GM12874 (cell line): Measurements from ENCODE around the gene B3GNT5.

ENCODE experiments used
- TF ChIP-seq, protein P1 (sequence below): IDR thresholded peaks from 2 replicates; pipeline ENCODE4 v1.5.1; 2011; ENCODE audit warnings: low read depth, mild to moderate bottlenecking, control low read depth, low read length, moderate library complexity; ENCODE audit not compliant: insufficient read depth

The B3GNT5 gene

DNA sequence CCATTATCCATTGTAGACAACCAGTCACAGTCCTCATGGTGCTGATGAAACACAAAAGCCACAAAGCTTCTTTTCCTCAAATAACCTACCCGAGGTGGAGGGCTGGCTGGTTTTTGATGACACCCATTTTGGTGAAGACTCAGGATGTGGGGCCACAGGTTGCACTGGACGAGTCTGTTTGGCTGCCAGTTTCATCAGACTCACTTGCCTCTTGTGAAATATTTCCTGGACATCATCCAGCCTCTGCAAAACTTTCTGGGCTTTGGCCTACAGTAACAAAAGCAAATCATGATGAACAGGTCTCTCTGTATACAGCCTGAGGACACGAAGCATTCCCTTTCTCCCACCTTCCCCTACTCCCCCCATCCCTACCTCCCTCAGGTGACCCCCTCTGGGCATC is 42.2 kb downstream of the B3GNT5 start:
- TF ChIP-seq, protein P1, sequence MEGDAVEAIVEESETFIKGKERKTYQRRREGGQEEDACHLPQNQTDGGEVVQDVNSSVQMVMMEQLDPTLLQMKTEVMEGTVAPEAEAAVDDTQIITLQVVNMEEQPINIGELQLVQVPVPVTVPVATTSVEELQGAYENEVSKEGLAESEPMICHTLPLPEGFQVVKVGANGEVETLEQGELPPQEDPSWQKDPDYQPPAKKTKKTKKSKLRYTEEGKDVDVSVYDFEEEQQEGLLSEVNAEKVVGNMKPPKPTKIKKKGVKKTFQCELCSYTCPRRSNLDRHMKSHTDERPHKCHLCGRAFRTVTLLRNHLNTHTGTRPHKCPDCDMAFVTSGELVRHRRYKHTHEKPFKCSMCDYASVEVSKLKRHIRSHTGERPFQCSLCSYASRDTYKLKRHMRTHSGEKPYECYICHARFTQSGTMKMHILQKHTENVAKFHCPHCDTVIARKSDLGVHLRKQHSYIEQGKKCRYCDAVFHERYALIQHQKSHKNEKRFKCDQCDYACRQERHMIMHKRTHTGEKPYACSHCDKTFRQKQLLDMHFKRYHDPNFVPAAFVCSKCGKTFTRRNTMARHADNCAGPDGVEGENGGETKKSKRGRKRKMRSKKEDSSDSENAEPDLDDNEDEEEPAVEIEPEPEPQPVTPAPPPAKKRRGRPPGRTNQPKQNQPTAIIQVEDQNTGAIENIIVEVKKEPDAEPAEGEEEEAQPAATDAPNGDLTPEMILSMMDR = no peak

DNA sequence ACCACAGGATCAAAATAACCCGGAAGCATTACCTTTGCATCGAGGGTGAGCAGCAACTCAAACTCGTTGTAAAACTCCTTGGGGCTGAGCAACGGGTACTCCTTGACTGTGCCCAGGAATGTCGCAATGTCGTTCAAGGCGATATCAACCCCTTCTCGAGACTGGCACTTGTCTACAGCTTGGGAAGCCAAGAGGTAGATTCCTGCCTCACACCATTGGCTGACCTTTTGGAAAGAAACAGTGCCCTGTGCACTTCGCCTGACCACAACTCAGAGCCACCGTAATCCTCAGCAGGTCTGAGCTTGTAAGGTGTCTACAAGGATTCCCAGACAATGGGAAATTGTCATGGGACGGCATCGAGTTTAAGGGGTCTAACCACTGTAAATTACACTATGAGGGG is 43.9 kb downstream of the B3GNT5 start:
- TF ChIP-seq, protein P1 = no peak

DNA sequence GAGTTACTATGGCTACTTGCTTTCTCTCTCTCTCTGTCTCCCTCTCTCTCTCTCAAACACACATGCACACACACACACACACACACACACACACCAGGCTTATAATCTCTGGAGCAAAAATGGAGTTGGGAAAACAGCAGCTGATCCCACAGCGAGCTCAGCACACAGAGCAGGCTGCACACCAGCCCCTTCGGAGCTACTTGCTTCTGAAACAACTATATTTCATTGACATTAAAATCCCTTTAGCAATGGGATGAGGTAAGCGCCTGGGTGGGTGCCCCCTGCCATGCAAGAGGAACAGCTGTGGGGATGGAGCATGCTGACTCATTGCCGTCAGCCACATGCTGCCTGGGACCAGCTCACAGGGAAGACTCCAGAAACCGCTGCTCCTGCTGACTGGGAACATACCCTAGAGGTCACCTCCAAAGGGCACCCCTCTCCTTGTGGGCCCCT is 45.7 kb downstream of the B3GNT5 start:
- TF ChIP-seq, protein P1 = no peak

DNA sequence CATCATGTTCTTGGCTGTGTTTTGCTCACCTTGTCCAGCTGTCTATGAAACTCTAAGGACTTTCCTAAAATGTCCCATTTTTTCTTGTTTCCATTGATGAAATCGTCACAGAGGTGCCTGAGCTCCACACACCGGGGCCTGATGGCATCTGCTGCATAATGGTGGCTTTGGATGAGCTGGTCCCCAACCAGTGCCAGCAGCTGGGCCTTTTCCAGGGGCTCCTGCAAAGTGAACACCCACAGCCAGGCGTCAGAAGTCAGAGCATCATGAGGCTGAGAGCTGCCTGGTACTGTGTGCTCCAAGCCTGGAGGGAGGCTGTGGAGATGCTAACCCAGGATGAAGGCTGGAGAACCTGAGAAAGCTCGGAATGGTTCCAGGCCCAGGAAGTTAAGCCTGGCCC is 46.9 kb downstream of the B3GNT5 start:
- TF ChIP-seq, protein P1 = no peak

DNA sequence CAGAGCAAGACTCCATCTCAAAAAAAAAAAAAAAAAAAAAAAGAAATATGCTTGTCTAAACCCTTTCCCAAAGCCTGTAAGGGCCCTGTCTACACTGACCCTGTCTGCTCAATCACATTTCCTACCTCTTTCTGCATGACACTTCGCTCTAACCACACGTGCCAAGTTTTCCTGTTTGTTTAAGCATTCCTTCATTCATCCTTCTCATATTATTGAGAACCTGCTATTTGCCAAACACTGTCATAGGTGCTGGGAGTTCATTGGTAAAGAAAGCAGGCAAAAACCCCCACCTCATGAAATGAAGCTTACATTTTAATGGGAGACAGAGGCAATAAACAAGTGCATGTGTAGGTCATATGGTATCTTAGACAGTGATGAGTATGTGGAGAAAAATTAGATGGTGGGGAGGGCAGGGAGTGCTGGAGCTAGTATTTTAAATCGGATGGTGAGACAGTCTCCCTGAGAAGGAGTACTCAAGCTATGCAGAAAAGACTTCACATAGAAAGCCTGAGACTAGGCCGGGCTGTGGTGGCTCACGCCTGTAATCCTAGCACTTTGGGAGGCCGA is 48.0 kb downstream of the B3GNT5 start:
- TF ChIP-seq, protein P1 = no peak

DNA sequence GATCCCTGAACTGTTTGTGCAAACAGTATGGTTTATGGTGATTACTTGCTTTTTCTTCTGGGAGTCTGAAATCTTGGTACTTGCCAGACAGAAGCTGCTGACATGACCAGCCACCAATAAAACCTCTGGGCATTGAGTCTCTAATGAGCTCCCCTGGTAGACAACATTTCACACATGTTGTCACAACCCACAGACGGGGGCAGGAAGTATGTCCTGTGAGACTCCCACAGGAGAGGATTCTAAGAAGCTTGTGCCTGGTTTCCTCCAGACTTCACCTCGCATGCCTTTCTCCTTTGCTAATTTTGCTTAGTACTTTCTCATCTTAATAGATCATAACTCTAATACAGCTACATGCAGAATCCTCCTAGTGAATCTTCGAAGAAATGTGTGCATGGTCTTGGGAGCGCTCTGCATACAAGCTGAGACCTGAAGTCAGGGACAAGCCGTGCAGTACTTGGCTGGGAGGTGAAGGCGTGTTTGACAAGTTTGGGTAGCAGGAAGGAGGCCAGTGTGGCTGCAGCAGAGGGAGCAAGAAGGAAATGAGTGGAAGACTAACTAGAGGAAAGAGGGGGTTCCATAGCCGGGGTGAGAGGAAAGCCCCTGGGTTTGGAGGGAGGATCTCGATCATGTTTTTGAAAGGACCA is 49.0 kb downstream of the B3GNT5 start:
- TF ChIP-seq, protein P1 = no peak

DNA sequence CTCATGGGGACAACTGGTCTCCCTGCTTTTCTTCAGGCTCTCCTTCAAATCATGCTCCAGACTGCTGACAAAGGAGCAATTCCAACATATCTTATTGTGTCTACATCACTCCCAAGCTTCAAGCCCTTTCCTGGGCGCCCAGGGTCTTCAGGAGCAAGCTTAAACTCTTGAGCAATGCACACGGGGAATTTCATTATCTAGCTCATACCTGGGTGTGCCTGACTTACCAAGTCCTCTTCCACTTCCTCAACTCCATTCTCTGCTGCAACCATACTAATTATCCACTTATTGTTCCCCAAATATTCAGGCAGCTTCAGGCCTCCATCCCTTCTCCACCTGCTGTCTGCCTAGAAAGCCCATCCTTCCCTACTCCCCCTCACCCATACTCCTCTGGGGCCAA is 50.6 kb downstream of the B3GNT5 start:
- TF ChIP-seq, protein P1 = no peak
